Measurements from ENCODE around the gene B4GALNT2.

DNA sequence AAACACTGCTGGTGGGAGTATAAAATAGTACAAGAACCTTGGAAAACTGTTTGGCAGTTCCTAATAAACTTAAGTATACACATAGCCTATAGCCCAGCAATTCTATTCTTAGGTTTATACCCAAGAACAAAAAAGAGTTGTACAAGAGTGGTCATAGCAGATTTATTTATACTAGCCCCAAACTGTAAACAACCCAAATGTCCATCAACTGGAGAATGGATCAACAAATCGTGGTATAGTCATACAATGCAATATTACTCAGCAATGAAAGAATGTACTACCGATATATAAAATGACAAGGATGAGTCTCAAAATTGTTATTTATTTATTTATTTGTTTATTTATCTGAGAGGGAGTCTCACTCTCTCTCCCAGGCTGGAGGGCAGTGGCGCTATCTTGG lies 54.7 kb downstream of the B4GALNT2 start:
- TF ChIP-seq POLR2A (IDR thresholded peaks at IDR 0.05; ENCODE audit: low read length) (no peak), GATA1 (IDR thresholded peaks at IDR 0.05; ENCODE audit: low read depth, low read length) (no peak)
